ENCODE data around the gene CRX. TPM values are rescaled to one million over a fixed set of nuclear protein-coding genes. Genes with fewer than 3 reads are reported as not detected.

Gene CRX
- polyA plus RNA-seq, 2 of the 4 experiments (the other 2 are of a cell fraction), result not detected

- 71% methylated on average over 7 of the region's 7 CpGs for WGBS (ENCODE audit: missing lambda C conversion rate)
- Histone ChIP-seq H3K9me3 (peaks cover 20% of the 10 kb centered on the region), H3K4me3 (no peak overlapping the region), H3K4me2 (no peak overlapping the region), H3K27ac (no peak overlapping the region), H3K4me1 (no peaks in the 10 kb centered on the region)
- POLR2A ChIA-PET, result interaction anchor here (1.1 kb wide), 1 partner anchor 12 kb away, joined by 4 read pairs; no protein-coding TSS in a partner anchor
- 0 out of 6 replicates have a peak, but pooled peaks of 1 of the 2 experiments have one; percentile 24 for ATAC-seq
- CTCF ChIA-PET, result interaction anchor here (0.8 to 2.7 kb wide), 8 partner anchors 10 to 126 kb away, joined by 3 to 12 read pairs (median 3); no protein-coding TSS in a partner anchor
- no peak for DNase-seq (ENCODE audit: low read depth in 1 of 2, low spot score in 1 of 2)
- FAIRE-seq, result no peak
- TF ChIP-seq MAFK (IDR thresholded peaks at IDR 0.05; ENCODE audit: partially characterized antibody) (peak; percentile 91), EP300 (IDR thresholded peaks at IDR 0.05) (no peak), HES2 (IDR thresholded peaks at IDR 0.05) (no peak), HOXA7 (CRISPR knock-in tag; IDR thresholded peaks at IDR 0.05) (no peak)
Measured at GRCh38 chr19:47891923-47892666, 70.4 kb downstream of the CRX start.

Small RNA genes lying within 50 kb of the gene (small RNA-seq; reads per million reads assigned to genes)
- 0 reads per million in 6 experiments for gene AC008745.1

Other genes with a start within 250 kb of the CRX start
- gene ZNF541, start 248.8 kb upstream of the CRX start, polyA plus RNA-seq (2011; rRNA removed), result not detected in 2 replicates
- gene ZNF541, start 248.8 kb upstream of the CRX start, polyA plus RNA-seq (2017; fragmentation: RNase III; extraction: RNeasy Plus Mini Kit Qiagen cat#74134 plus additional on column Dnase treatment), result not detected in 3 replicates
- 0.83 and 1.1 TPM in 2 replicates for gene BICRA, start 212.8 kb upstream of the CRX start, polyA plus RNA-seq (2011; rRNA removed)
- gene BICRA, start 212.8 kb upstream of the CRX start, polyA plus RNA-seq (2017; fragmentation: RNase III; extraction: RNeasy Plus Mini Kit Qiagen cat#74134 plus additional on column Dnase treatment), result 12.4 to 14.6 TPM (median 12.4 TPM) in 3 replicates
- 32.3 and 36.9 TPM in 2 replicates for gene EHD2, start 108.5 kb upstream of the CRX start, polyA plus RNA-seq (2011; rRNA removed)
- gene EHD2, start 108.5 kb upstream of the CRX start, polyA plus RNA-seq (2017; fragmentation: RNase III; extraction: RNeasy Plus Mini Kit Qiagen cat#74134 plus additional on column Dnase treatment), result 93.8 to 112 TPM (median 105 TPM) in 3 replicates
- gene NOP53, start 76.4 kb upstream of the CRX start, polyA plus RNA-seq (2011; rRNA removed), result 169 and 182 TPM in 2 replicates
- 134 to 153 TPM (median 135 TPM) in 3 replicates for gene NOP53, start 76.4 kb upstream of the CRX start, polyA plus RNA-seq (2017; fragmentation: RNase III; extraction: RNeasy Plus Mini Kit Qiagen cat#74134 plus additional on column Dnase treatment)
- 114 and 157 TPM in 2 replicates for gene SELENOW, start 43.2 kb upstream of the CRX start, polyA plus RNA-seq (2011; rRNA removed)
- 145 to 155 TPM (median 152 TPM) in 3 replicates for gene SELENOW, start 43.2 kb upstream of the CRX start, polyA plus RNA-seq (2017; fragmentation: RNase III; extraction: RNeasy Plus Mini Kit Qiagen cat#74134 plus additional on column Dnase treatment)
- gene TPRX1, start 17.4 kb upstream of the CRX start, polyA plus RNA-seq (2011; rRNA removed), result not detected in 2 replicates
- gene TPRX1, start 17.4 kb upstream of the CRX start, polyA plus RNA-seq (2017; fragmentation: RNase III; extraction: RNeasy Plus Mini Kit Qiagen cat#74134 plus additional on column Dnase treatment), result 0.04 TPM in 1 of 3 replicates, not detected in the others
- gene TPRX2, start 37.3 kb downstream of the CRX start, polyA plus RNA-seq (2011; rRNA removed), result not detected in 2 replicates
- not detected in 3 replicates for gene TPRX2, start 37.3 kb downstream of the CRX start, polyA plus RNA-seq (2017; fragmentation: RNase III; extraction: RNeasy Plus Mini Kit Qiagen cat#74134 plus additional on column Dnase treatment)
- not detected in 2 replicates for gene SULT2A1, start 64.4 kb downstream of the CRX start, polyA plus RNA-seq (2011; rRNA removed)
- gene SULT2A1, start 64.4 kb downstream of the CRX start, polyA plus RNA-seq (2017; fragmentation: RNase III; extraction: RNeasy Plus Mini Kit Qiagen cat#74134 plus additional on column Dnase treatment), result not detected in 3 replicates
- gene BSPH1, start 170.2 kb downstream of the CRX start, polyA plus RNA-seq (2011; rRNA removed), result not detected in 2 replicates
- gene BSPH1, start 170.2 kb downstream of the CRX start, polyA plus RNA-seq (2017; fragmentation: RNase III; extraction: RNeasy Plus Mini Kit Qiagen cat#74134 plus additional on column Dnase treatment), result not detected in 3 replicates
- not detected in 2 replicates for gene ELSPBP1, start 172.7 kb downstream of the CRX start, polyA plus RNA-seq (2011; rRNA removed)
- not detected in 3 replicates for gene ELSPBP1, start 172.7 kb downstream of the CRX start, polyA plus RNA-seq (2017; fragmentation: RNase III; extraction: RNeasy Plus Mini Kit Qiagen cat#74134 plus additional on column Dnase treatment)
- not detected in 2 replicates for gene CABP5, start 222.1 kb downstream of the CRX start, polyA plus RNA-seq (2011; rRNA removed)
- not detected in 3 replicates for gene CABP5, start 222.1 kb downstream of the CRX start, polyA plus RNA-seq (2017; fragmentation: RNase III; extraction: RNeasy Plus Mini Kit Qiagen cat#74134 plus additional on column Dnase treatment)

Measured in A549 (cell line).